Measurements from ENCODE around the gene CAV1.

Gene CAV1

GRCh38 chr7:116545411-116545993 is 20.7 kb downstream of the CAV1 start:
- no peak for DNase-seq (ENCODE audit: low spot score)
- in situ Hi-C loops (cut with MboI; ENCODE audit: low sequenced_read_pairs, unreplicated experiment), result no loop called here
- TF ChIP-seq CTCF (IDR thresholded peaks at IDR 0.05; ENCODE audit: borderline replicate concordance, control extremely low read depth, extremely low read depth, insufficient read depth, missing control alignments), result no peak

- in situ Hi-C loops (cut with MboI; ENCODE audit: low sequenced_read_pairs, unreplicated experiment), result no loop called here
- no peak for DNase-seq (ENCODE audit: low spot score)
These were observed 21.2 kb downstream of the CAV1 start for GRCh38 chr7:116546054-116546453.

GRCh38 chr7:116546916-116547315 is 22.1 kb downstream of the CAV1 start:
- DNase-seq (ENCODE audit: low spot score), result no peak
- in situ Hi-C loops (cut with MboI; ENCODE audit: low sequenced_read_pairs, unreplicated experiment), result no loop called here
- no peak for TF ChIP-seq CTCF (IDR thresholded peaks at IDR 0.05; ENCODE audit: borderline replicate concordance, control extremely low read depth, extremely low read depth, insufficient read depth, missing control alignments)

More at GRCh38 chr7:116546054-116546453, 21.2 kb downstream of the CAV1 start:
- TF ChIP-seq CTCF (IDR thresholded peaks at IDR 0.05; ENCODE audit: borderline replicate concordance, control extremely low read depth, extremely low read depth, insufficient read depth, missing control alignments), result no peak

- DNase-seq (ENCODE audit: low spot score), result no peak
- TF ChIP-seq CTCF (IDR thresholded peaks at IDR 0.05; ENCODE audit: borderline replicate concordance, control extremely low read depth, extremely low read depth, insufficient read depth, missing control alignments), result no peak
- in situ Hi-C loops (cut with MboI; ENCODE audit: low sequenced_read_pairs, unreplicated experiment), result no loop called here
These were observed 22.5 kb downstream of the CAV1 start for GRCh38 chr7:116547347-116547746.

- TF ChIP-seq CTCF (IDR thresholded peaks at IDR 0.05; ENCODE audit: borderline replicate concordance, control extremely low read depth, extremely low read depth, insufficient read depth, missing control alignments), result no peak
These were observed 23.7 kb downstream of the CAV1 start for GRCh38 chr7:116548506-116548905.

GRCh38 chr7:116549370-116549769 is 24.5 kb downstream of the CAV1 start:
- in situ Hi-C loops (cut with MboI; ENCODE audit: low sequenced_read_pairs, unreplicated experiment), result no loop called here
- no peak for DNase-seq (ENCODE audit: low spot score)
- TF ChIP-seq CTCF (IDR thresholded peaks at IDR 0.05; ENCODE audit: borderline replicate concordance, control extremely low read depth, extremely low read depth, insufficient read depth, missing control alignments), result no peak

More at GRCh38 chr7:116548506-116548905, 23.7 kb downstream of the CAV1 start:
- in situ Hi-C loops (cut with MboI; ENCODE audit: low sequenced_read_pairs, unreplicated experiment), result no loop called here
- no peak for DNase-seq (ENCODE audit: low spot score)

Data from GM13976 (cell line).